Panc1 (cell line): ENCODE data around the gene UBE2A. TPM values are rescaled to one million over a fixed set of nuclear protein-coding genes. Genes with fewer than 3 reads are reported as not detected.

Source experiments
- ATAC-seq: fragments of 200-7000 bp; cut with Tn5 transposase; 2 replicates; pipeline ENCODE4 v1.9.1; 2020; ENCODE audit warnings: mild to moderate bottlenecking, moderate library complexity
- BruUV-seq: library from RNA; stranded (reverse); fragments of 400-500 nt; replicated peaks from 2 replicates; lab custom pipeline; 2021; lab: Mats Ljungman, UMichigan
- CTCF ChIA-PET: fragments of 300-600 bp; sonication (Branson Sonifier 250); formaldehyde crosslinking; loops from one replicate; lab custom pipeline; 2022; ENCODE audit warnings: antibody characterized with exemption; lab: Charles Lee
- POLR2A ChIA-PET: fragments of 300-600 bp; sonication (Branson Sonifier 250); formaldehyde crosslinking; loops from one replicate; lab custom pipeline; 2022; ENCODE audit warnings: antibody characterized with exemption; lab: Charles Lee
- DNase-seq: peaks from one replicate; pipeline ENCODE4 v3.0.0-alpha.2; 2010; ENCODE audit warnings: low read depth, low spot score
- H3K27ac ChIP-seq: 2 replicates; pipeline ENCODE4 v1.5.1; 2011; ENCODE audit warnings: mild to moderate bottlenecking, low read length, inconsistent platforms
- H3K27me3 ChIP-seq: fragments of 200-500 bp; sonication (Bioruptor generic); 2 replicates; pipeline ENCODE4 v1.6.0; 2014; ENCODE audit warnings: low read length, inconsistent platforms; ENCODE audit not compliant: control insufficient read depth, insufficient read depth
- H3K36me3 ChIP-seq: fragments of 200-500 bp; sonication (Bioruptor generic); 2 replicates; pipeline ENCODE4 v1.5.1; 2014; ENCODE audit warnings: inconsistent platforms, mild to moderate bottlenecking, low read length, moderate library complexity; ENCODE audit not compliant: control insufficient read depth, insufficient read depth
- H3K4me1 ChIP-seq: 2 replicates; pipeline ENCODE4 v1.5.1; 2011; ENCODE audit warnings: inconsistent platforms, mild to moderate bottlenecking, low read length, moderate library complexity; ENCODE audit not compliant: control insufficient read depth, insufficient read depth
- H3K4me3 ChIP-seq, 2 experiments: 2 replicates each; pipeline ENCODE4 v1.5.1; 2011 to 2012; ENCODE audit warnings: low read depth in 2 of 2, low read length in 2 of 2, mild to moderate bottlenecking in 2 of 2, inconsistent platforms in 1 of 2, moderate library complexity in 1 of 2
- H3K9me3 ChIP-seq: fragments of 200-500 bp; sonication (Bioruptor generic); 2 replicates; pipeline ENCODE4 v1.5.1; 2014; ENCODE audit warnings: low read depth, mild to moderate bottlenecking, inconsistent platforms, low read length, moderate library complexity; ENCODE audit not compliant: control insufficient read depth, insufficient read depth
- CTCF ChIP-seq: fragments of 450-650 bp; IDR thresholded peaks from 2 replicates; pipeline ENCODE4 v1.5.1; 2017; ENCODE audit warnings: mild to moderate bottlenecking
- POLR2AphosphoS5 ChIP-seq: IDR thresholded peaks from 2 replicates; pipeline ENCODE4 v1.6.1; 2012; ENCODE audit warnings: mild to moderate bottlenecking, low read depth, low read length, moderate library complexity
- REST ChIP-seq, 2 experiments: IDR thresholded peaks; 2 replicates each; pipeline ENCODE4 v1.6.1; 2011 to 2012; ENCODE audit warnings: low read depth in 2 of 2, control low read depth in 1 of 2, low read length in 1 of 2, mild to moderate bottlenecking in 1 of 2, moderate library complexity in 1 of 2; ENCODE audit not compliant: insufficient read depth in 1 of 2
- SIN3A ChIP-seq: IDR thresholded peaks from 2 replicates; pipeline ENCODE4 v1.6.1; 2012; ENCODE audit warnings: low read depth, mild to moderate bottlenecking, low read length, moderate library complexity, borderline replicate concordance; ENCODE audit not compliant: insufficient read depth
- TCF7L2 ChIP-seq: IDR thresholded peaks from 2 replicates; pipeline ENCODE4 v1.6.1; 2011; ENCODE audit warnings: mild to moderate bottlenecking, low read depth, low read length, inconsistent platforms
- in situ Hi-C: cut with HindIII; loops from 2 replicates; pipeline ENCODE4 v1.10.0; 2016; ENCODE audit warnings: low sequenced_read_pairs, low pct_unique_long_range_greater_than_20kb
- intact Hi-C: fragments of 100-400 bp; cut with micrococcal nuclease; formaldehyde crosslinking; loops from one replicate; pipeline ENCODE4 v1.10.0; 2022; ENCODE audit not compliant: unreplicated experiment
- total RNA-seq: library from RNA; stranded (reverse); gene quantifications from one replicate; pipeline ENCODE4 v1.2.1, GENCODE V29; 2021; ENCODE audit not compliant: unreplicated experiment

UBE2A gene
- total RNA-seq, 1 experiment from 2014 or later = 110 TPM

- ATAC-seq (peak; percentile 71), DNase-seq (no peak)
- peak overlapping the region; percentile 85 for H3K27ac ChIP-seq
- peaks cover 4% of the 10 kb centered on the region for H3K4me1 ChIP-seq
- H3K9me3 ChIP-seq = no peaks in the 10 kb centered on the region
- TF ChIP-seq TCF7L2 = no peak
- in situ Hi-C loops (no loop called here), intact Hi-C loops (no loop called here)
- no peaks in the 10 kb centered on the region; the same call in none of the 2 replicates for H3K36me3 ChIP-seq
- no TSS peak for BruUV-seq
- H3K4me3 ChIP-seq = peak overlapping the region; percentile 73 to 86
- no peaks in the 10 kb centered on the region for H3K27me3 ChIP-seq
- ChIA-PET POLR2A (interaction anchor here (0.6 to 0.7 kb wide), 3 partner anchors 10 to 87 kb away, joined by 3 to 16 read pairs (median 3); partner anchors contain the start of gene SEPTIN6), CTCF (interaction anchor here (0.5 to 0.7 kb wide), 2 partner anchors 179 to 1623 kb away, joined by 3 to 4 read pairs; no protein-coding TSS in a partner anchor)
Observed at GRCh38 chrX:119605464-119606279, 31.3 kb downstream of the UBE2A start.

GRCh38 chrX:119606280-119607017, 32.1 kb downstream of the UBE2A start, which contains the start of gene NKRF:
TSS of gene NKRF (minus strand) at chrX:119606424.
- intact Hi-C loops = no loop called here
- in situ Hi-C loops = no loop called here
- H3K27me3 ChIP-seq = no peaks in the 10 kb centered on the region
- peak within 1 kb of the TSS; percentile 73 to 86 for H3K4me3 ChIP-seq
- peak within 1 kb of the TSS; percentile 85 for H3K27ac ChIP-seq
- ChIA-PET POLR2A (interaction anchor here (0.6 to 0.7 kb wide), 2 partner anchors 11 to 87 kb away, joined by 3 read pairs; partner anchors contain the start of gene SEPTIN6), CTCF (no interaction called here)
- DNase-seq (peak; percentile 84), ATAC-seq (peak; percentile 93)
- BruUV-seq = no TSS peak
- H3K4me1 ChIP-seq = peaks cover 4% of the 10 kb centered on the region
- H3K9me3 ChIP-seq = no peaks in the 10 kb centered on the region
- no peaks in the 10 kb centered on the region; the same call in none of the 2 replicates for H3K36me3 ChIP-seq
- TF ChIP-seq CTCF (no peak), POLR2AphosphoS5 (peak; percentile 97), TCF7L2 (no peak), SIN3A (peak; percentile 48; the same call in 1 of the 2 replicates), REST (IDR thresholded peaks at IDR 0.05; ENCODE audit: insufficient read depth in 1 of 2, low read depth in 2 of 2, low read length in 1 of 2) (no peak)
